GM18868 (cell line): Measurements from ENCODE around the gene TNFSF4.
"Not testable (repeated sequence)": the region's sequence is repeated elsewhere in the genome, so short reads cannot be mapped to it uniquely, and the experiment has no call there.

Experiments
- ATAC-seq: cut with Tn5 transposase; IDR thresholded peaks from one replicate; pipeline ENCODE4 v1.9.1; 2021; ENCODE audit warnings: mild to moderate bottlenecking, moderate library complexity; ENCODE audit not compliant: unreplicated experiment

Gene TNFSF4

GRCh38 chr1:173206816-173207568, at the start of gene TNFSF4:
TNFSF4 (minus strand) TSS chr1:173207331; CDS start chr1:173207176, 155 bp downstream.
- no peak for ATAC-seq

DNA sequence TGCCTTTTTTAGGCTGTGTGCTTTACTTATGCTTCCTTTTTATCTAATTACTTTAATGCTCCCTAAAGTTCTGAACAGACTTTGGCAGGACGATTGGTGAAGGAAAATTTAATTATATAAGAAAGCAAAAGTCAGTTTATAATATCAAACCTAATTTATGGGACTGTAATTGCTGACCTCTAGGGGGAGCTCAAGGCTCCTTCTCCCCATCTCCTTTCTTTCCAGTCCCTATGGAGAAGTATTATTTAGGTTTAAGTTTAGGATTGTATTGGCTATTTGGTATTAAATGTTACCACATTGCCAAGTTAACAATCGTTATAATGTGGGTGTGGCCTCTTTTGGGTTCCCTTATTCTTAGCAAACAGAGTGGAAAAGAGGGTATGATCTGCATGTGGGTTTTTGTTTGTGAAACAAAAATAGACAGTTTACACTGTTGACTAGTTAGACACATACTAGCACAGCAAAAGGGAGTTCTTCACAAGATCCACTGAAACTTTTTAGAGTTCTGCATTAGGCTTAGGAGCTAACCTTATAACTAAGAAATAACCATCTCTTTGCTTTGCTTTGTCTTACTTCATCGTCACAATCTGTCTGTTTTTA, 48.2 kb upstream of the TNFSF4 start:
- no peak for ATAC-seq

- ATAC-seq, result no peak
These were observed 45.9 kb upstream of the TNFSF4 start for GRCh38 chr1:173253046-173253445.

DNA sequence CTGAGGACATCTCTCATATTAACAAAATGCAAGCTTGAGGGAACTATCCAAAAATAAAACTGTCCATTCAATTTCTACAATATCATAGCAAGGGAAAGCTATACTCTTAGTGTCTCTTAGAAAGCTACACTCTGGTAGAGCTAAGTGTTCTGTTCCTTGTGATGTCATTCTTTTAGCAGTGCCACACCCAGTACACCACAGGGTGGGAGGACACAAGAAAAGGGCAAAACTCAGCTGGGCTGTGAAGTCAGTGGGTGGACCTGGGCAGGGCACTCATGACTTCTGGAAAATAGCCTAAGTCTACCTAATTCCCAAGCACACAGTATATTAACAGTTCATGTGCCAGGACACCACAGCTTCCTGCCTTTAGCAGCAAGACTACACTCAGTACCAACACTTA, 42.2 kb upstream of the TNFSF4 start:
- no peak for ATAC-seq

DNA sequence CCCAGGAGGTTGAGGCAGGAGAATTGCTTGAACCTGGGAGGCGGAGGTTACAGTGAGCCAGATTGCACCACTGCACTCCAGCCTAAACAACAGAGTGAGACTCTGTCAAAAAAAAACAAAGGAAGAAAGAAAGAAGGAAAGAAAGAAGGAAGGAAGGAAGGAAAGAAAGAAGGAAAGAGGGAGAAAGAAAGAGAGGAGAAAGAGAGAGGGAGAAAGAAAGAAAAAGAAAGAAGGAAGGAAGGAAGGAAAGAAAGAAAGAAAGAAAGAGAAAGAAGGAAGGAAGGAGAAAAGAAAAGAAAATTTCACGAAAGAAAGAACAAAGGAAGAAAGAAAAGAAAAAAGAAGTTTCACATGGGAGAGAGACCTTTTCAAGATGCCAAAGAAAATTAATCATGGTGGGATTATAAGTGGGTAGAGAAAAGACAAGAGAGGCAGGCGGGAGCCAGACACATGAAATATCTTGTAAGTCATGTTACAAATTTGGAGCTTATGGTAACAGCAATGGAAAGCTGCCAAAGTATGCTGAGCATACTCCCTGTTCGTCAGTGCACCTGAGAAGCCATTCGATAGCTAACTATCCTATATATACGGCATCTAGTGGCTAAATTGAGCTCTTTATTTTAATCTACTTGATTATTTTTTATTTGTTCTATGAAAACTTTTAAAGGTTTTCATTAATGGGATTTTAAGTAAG, 41.3 kb upstream of the TNFSF4 start:
- no peak for ATAC-seq

GRCh38 chr1:173245892-173246291, 38.8 kb upstream of the TNFSF4 start:
- no peak for ATAC-seq

DNA sequence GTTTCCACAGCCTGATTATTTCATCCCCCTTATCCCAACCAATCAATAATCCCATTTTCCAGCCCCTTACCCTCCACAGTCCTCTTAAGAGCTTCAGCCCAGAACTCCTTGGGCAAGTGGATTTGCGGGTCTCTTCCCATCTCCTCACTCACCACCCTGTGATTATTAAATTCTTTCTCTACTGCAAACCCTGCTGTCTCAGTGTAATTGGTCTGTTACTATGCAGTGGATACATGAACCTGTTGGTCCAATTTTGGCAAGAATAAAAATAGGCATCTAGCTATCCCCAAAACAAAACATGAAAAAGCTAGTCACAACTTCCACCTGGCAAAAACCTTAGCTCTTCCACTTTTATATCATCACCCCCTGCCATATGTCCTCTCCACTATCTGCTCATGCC, 36.2 kb upstream of the TNFSF4 start:
- ATAC-seq, result no peak

GRCh38 chr1:173241528-173242347, 34.6 kb upstream of the TNFSF4 start:
- peak; percentile 85 for ATAC-seq

- no peak for ATAC-seq
These were observed 33.5 kb upstream of the TNFSF4 start for GRCh38 chr1:173240609-173241008.

- no peak for ATAC-seq
These were observed 31.9 kb upstream of the TNFSF4 start for GRCh38 chr1:173239058-173239457.

GRCh38 chr1:173234899-173235298, 27.8 kb upstream of the TNFSF4 start:
- ATAC-seq, result no peak

GRCh38 chr1:173234434-173234833, 27.3 kb upstream of the TNFSF4 start:
- not testable (repeated sequence) for ATAC-seq

GRCh38 chr1:173229031-173229430, 21.9 kb upstream of the TNFSF4 start:
- not testable (repeated sequence) for ATAC-seq

- ATAC-seq, result no peak
These were observed 17.8 kb upstream of the TNFSF4 start for GRCh38 chr1:173224949-173225348.

- ATAC-seq, result no peak
These were observed 17.3 kb upstream of the TNFSF4 start for GRCh38 chr1:173224280-173224892.

GRCh38 chr1:173223031-173223380, 15.9 kb upstream of the TNFSF4 start:
- ATAC-seq, result no peak

GRCh38 chr1:173222149-173223030, 15.3 kb upstream of the TNFSF4 start:
- peak; percentile 51 for ATAC-seq

DNA sequence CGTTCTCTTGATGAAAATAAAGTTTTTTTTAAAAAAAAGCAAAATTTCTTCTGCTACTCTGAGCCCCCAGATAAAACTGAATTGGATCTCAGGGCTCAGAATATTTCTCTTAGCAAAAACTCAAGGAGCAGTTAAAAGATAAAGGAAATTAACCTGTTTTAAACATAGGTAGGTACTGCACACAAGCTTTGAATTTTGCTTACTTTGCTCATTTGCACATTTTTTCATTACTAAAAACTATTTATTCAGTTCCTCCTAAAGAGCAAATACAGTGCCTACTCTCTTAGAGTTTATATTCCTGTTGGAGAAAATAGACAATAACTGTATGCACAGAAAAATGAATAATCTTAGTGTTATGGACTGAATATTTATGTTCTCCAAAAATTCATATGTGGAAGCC, 13.0 kb upstream of the TNFSF4 start:
- ATAC-seq, result no peak

DNA sequence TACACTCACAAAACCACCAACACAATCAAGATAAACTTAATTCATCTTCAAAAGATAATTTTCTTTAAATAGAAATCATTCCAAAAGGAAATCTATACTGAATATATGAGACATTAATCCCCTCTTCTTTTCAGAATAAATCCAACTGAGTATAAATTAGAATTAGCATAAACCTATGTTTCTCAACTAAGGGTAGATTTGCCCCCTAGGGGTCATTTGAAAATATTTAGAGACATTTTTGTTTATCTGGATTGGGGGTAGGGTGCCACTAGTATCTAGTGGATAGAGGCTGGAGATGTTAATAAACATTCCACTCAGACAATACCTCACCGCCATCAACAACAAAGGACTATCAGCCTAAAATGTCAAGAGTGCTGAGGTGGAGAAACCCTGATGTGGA, 6.5 kb upstream of the TNFSF4 start:
- no peak for ATAC-seq

DNA sequence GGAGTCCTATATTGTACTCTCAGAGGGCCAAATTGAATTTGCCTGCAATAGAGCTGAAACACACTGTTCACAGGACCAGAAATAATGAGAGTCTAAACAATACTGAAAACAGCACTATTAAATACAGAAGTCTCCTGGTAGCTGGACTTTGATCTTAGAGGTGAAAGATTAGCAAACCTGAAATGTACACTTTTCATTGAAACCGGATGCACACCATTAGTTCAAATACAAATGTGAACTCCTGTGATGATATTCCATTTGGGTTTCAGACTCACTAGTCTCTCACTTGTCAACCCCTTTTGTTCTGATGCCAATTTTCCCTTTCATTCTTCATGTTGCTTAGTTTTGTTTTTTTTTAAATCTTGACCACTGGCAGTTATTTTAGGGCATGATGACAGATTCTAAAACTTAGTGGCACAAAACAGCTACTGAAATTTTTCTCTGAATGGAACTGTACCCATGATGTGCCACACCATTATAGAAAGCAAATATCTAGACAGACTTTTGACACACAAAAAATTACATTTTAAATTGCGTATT, 5.9 kb upstream of the TNFSF4 start:
- peak; percentile 83 for ATAC-seq
